ENCODE results near the gene CARF. TPM values are rescaled to one million over a fixed set of nuclear protein-coding genes. Genes with fewer than 3 reads are reported as not detected.

Gene CARF
- total and polyA plus RNA-seq, 2 of the 13 experiments (the other 11 are each of a cell fraction or from before 2014, with no cell fraction given): 3.0 to 5.4 TPM

GRCh38 chr2:203018181-203018580 lies 106.1 kb downstream of the CARF start:
- peak overlapping the region; percentile 55 for H3K27ac ChIP-seq (ENCODE audit: extremely low read length, insufficient read depth, low read length)
- CTCF ChIA-PET (ENCODE audit: low intra/inter-chr PET ratio, low total read pairs): no interaction called here
- no peak for TF ChIP-seq MAX (IDR thresholded peaks at IDR 0.05)
- no peak for TF ChIP-seq SOX6 (IDR thresholded peaks at IDR 0.05)
- peak; percentile 22; the same call in 1 of the 2 replicates for TF ChIP-seq SOX6 (CRISPR knock-in tag; IDR thresholded peaks at IDR 0.05)
- peak; percentile 60 for TF ChIP-seq ASH2L (IDR thresholded peaks at IDR 0.05; ENCODE audit: insufficient read length, low read depth, low read length)
- TF ChIP-seq ZNF7 (CRISPR knock-in tag; IDR thresholded peaks at IDR 0.05): no peak
- TF ChIP-seq ZBTB20 (CRISPR knock-in tag; IDR thresholded peaks at IDR 0.05; ENCODE audit: borderline replicate concordance, low read depth): no peak
- no peak for TF ChIP-seq ZNF607 (CRISPR knock-in tag; IDR thresholded peaks at IDR 0.05; ENCODE audit: borderline replicate concordance)
- TF ChIP-seq ATF4 (CRISPR knock-in tag; IDR thresholded peaks at IDR 0.05): no peak
- TF ChIP-seq FOXJ3 (CRISPR knock-in tag; IDR thresholded peaks at IDR 0.05; ENCODE audit: borderline replicate concordance): peak; percentile 41; the same call in 1 of the 2 replicates
- no peak for TF ChIP-seq HNF1A (IDR thresholded peaks at IDR 0.05; ENCODE audit: low read depth)
- TF ChIP-seq HNF1A (CRISPR knock-in tag; IDR thresholded peaks at IDR 0.05; ENCODE audit: borderline replicate concordance): no peak
- no peak for TF ChIP-seq NFATC3 (CRISPR knock-in tag; IDR thresholded peaks at IDR 0.05)
- TF ChIP-seq POLR2G (IDR thresholded peaks at IDR 0.05; ENCODE audit: low read depth, low read length): no peak
- TF ChIP-seq HNRNPL (IDR thresholded peaks at IDR 0.05; ENCODE audit: low read depth, low read length): no peak
- no peak for TF ChIP-seq MYPOP (CRISPR knock-in tag; IDR thresholded peaks at IDR 0.05)
- TF ChIP-seq MAFF (IDR thresholded peaks at IDR 0.05; ENCODE audit: low read depth, low read length): 0 out of 2 replicates have a peak, but pooled peaks have one; percentile 17
- TF ChIP-seq HNF4G (IDR thresholded peaks at IDR 0.05; ENCODE audit: borderline replicate concordance, low read depth, low read length): no peak
- no peak for TF ChIP-seq HNF4G (CRISPR knock-in tag; IDR thresholded peaks at IDR 0.05; ENCODE audit: borderline replicate concordance, low read depth)
- TF ChIP-seq ZNF652 (CRISPR knock-in tag; IDR thresholded peaks at IDR 0.05; ENCODE audit: borderline replicate concordance, low read depth): no peak

More at GRCh38 chr2:203018181-203018580, 106.1 kb downstream of the CARF start:
- WGBS (ENCODE audit: low lambda C conversion rate): 2% methylated on average over 1 of the region's 1 CpG
- Histone ChIP-seq H3K9ac (ENCODE audit: insufficient read depth, low read depth, low read length) (peak overlapping the region; percentile 56), H3K79me2 (ENCODE audit: insufficient read depth, low read length) (peaks cover 46% of the 10 kb centered on the region), H2AFZ (ENCODE audit: low read length) (no peak overlapping the region), H3K4me1 (ENCODE audit: insufficient read depth, low read length) (peaks cover 45% of the 10 kb centered on the region), H3K4me2 (ENCODE audit: low read depth, low read length) (peak overlapping the region; percentile 86), H3K27me3 (ENCODE audit: control insufficient read depth in 1 of 2, insufficient read depth in 2 of 2, low read length in 2 of 2) (no peaks in the 10 kb centered on the region; a peak in 1 of 5 replicates), H4K20me1 (ENCODE audit: insufficient read depth, low read length) (no peaks in the 10 kb centered on the region), H3K36me3 (replicated peaks in 1 of 2; ENCODE audit: control insufficient read depth in 1 of 2, insufficient read depth in 2 of 2, low read length in 2 of 2) (no peaks in the 10 kb centered on the region; a peak in 1 of 5 replicates), H3K4me3 (replicated peaks in 1 of 3; ENCODE audit: insufficient read depth in 1 of 3, low read depth in 2 of 3, low read length in 3 of 3) (peak overlapping the region; percentile 19 to 50 (median 48); a peak in 4 of 6 replicates), H3K9me3 (ENCODE audit: low read length) (no peaks in the 10 kb centered on the region)
- POLR2A ChIA-PET: no interaction called here
- in situ Hi-C loops (cut with HindIII; ENCODE audit: extremely low pct_ligation_motif_present, low pct_unique_long_range_greater_than_20kb) (no loop called here), intact Hi-C loops (cut with micrococcal nuclease; ENCODE audit: unreplicated experiment) (loop anchor here (5.0 to 10.0 kb wide), 2 partner anchors 44 to 383 kb away; partner anchors contain the start of gene FAM117B)
- ATAC-seq (no peak), DNase-seq (ENCODE audit: low spot score) (peak; percentile 55), FAIRE-seq (no peak)
- no TSS peak for BruUV-seq (replicated peaks)

Measured in HepG2 (cell line).